GM21390 (cell line): ENCODE data around the gene SYNGR2.
"Not testable (repeated sequence)": the region's sequence is repeated elsewhere in the genome, so short reads cannot be mapped to it uniquely, and the experiment has no call there.

Experiments used
- ATAC-seq: cut with Tn5 transposase; IDR thresholded peaks from one replicate; pipeline ENCODE4 v1.9.1; 2021; ENCODE audit not compliant: unreplicated experiment

Gene SYNGR2

DNA sequence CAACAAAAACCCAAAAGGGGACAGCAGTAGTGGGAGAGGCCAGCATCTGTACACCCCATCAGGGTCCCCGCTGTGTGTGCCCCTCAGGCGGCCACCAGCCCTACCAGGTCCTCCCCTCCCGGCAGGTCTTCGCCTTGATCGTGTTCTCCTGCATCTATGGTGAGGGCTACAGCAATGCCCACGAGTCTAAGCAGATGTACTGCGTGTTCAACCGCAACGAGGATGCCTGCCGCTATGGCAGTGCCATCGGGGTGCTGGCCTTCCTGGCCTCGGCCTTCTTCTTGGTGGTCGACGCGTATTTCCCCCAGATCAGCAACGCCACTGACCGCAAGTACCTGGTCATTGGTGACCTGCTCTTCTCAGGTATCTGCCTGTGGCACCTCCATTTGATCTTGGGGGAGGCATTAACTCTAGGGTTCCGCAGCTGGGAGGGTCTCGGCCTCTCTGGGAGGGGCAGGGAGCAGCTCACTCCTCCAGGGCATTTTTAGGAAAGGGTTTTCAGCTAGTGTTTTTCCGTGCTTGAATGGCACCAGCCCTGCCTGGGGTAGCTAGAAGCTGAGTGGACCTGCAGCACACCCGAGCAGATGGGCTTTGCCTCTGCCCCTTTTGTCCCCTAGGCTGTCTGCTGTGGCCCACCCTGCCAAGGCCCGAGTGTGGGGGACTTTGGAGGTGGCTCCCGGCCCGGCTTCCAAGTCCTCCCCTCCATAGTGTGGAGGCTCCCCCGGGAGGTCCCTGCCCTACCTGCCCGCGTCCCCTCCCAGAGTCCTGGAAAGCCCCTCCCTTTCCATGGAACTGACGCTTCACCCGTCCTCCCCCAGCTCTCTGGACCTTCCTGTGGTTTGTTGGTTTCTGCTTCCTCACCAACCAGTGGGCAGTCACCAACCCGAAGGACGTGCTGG lies 2.6 kb downstream of the SYNGR2 start:
- no peak for ATAC-seq

DNA sequence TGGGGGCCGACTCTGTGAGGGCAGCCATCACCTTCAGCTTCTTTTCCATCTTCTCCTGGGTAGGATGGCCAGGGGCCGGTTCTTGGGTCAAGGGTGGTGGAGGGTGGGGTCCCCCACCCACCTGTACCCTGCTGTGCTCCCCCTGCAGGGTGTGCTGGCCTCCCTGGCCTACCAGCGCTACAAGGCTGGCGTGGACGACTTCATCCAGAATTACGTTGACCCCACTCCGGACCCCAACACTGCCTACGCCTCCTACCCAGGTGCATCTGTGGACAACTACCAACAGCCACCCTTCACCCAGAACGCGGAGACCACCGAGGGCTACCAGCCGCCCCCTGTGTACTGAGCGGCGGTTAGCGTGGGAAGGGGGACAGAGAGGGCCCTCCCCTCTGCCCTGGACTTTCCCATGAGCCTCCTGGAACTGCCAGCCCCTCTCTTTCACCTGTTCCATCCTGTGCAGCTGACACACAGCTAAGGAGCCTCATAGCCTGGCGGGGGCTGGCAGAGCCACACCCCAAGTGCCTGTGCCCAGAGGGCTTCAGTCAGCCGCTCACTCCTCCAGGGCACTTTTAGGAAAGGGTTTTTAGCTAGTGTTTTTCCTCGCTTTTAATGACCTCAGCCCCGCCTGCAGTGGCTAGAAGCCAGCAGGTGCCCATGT lies 3.3 kb downstream of the SYNGR2 start:
- ATAC-seq = not testable (repeated sequence)

DNA sequence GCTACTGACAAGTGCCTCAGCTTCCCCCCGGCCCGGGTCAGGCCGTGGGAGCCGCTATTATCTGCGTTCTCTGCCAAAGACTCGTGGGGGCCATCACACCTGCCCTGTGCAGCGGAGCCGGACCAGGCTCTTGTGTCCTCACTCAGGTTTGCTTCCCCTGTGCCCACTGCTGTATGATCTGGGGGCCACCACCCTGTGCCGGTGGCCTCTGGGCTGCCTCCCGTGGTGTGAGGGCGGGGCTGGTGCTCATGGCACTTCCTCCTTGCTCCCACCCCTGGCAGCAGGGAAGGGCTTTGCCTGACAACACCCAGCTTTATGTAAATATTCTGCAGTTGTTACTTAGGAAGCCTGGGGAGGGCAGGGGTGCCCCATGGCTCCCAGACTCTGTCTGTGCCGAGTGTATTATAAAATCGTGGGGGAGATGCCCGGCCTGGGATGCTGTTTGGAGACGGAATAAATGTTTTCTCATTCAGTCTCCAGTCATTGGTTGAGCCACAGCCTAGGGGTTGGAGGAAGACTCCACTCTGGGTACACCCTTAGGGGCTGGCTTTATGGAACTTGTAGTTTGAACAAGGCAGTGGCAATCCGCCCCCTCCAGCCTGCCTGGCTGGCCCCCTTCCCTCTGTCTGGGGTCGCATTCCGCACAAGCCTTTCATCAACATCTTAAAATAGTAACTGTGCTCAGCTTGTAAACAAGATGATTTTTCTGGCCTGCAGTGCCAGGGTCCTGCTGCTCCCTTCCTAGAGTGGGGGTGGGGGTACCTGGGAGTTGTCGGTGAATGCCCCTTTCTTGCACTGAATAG lies 4.1 kb downstream of the SYNGR2 start:
- no peak for ATAC-seq

DNA sequence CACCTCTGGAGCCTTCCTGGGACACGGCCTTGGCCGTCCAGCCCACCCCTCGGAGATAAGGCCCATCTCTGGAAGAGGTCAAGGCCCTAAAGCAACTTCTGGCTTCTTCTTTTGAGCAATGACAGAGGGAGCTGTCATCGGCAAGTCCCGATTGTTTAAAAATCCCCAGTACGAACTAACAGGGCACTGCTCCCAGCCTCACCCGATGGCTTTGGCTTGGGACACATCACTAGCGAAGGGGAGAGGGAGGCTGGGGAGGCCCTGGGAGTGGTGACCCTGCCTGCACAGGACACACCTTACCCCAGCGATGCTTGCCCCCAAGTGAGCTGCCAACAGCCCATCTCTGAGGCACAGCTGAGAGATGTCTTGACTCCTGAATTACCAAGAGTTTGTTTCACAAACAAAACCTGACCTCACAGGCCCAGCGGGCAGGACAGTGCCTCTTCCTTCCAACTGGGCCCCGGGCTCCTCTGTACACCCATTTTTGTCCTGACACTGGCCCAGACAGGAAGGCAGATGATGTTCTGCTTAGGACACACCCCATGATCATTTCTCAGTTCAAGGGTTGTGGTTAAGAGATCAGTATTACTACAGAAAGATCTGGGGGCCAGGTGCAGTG lies 4.8 kb downstream of the SYNGR2 start:
- ATAC-seq = peak; percentile 41

DNA sequence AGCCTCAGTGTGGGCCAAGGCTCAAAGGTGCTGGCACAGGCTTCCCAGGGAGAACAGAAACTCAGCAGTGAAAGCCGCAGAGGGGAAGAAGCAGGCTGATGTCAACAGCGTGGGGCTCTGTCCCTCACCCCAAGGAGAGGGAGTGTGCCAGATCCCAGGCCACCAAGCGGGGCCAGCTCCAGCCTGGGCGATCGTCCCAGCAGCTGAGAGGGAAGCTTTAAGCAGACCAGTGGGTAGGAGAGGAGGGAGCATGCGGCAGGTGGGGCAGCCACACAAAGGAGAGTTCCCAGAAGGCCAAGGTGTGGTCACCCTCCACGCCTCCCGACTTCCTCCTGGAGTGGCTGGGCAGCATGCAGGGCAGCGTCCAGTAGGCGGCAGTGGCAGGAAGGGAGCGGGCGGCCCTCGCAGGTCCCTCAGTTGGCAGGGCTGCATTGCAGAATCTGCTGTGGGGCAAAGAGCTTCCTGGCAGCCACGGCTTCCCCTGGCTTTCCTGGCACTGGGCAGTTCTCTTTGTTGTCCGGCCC lies 6.0 kb downstream of the SYNGR2 start:
- ATAC-seq = no peak

DNA sequence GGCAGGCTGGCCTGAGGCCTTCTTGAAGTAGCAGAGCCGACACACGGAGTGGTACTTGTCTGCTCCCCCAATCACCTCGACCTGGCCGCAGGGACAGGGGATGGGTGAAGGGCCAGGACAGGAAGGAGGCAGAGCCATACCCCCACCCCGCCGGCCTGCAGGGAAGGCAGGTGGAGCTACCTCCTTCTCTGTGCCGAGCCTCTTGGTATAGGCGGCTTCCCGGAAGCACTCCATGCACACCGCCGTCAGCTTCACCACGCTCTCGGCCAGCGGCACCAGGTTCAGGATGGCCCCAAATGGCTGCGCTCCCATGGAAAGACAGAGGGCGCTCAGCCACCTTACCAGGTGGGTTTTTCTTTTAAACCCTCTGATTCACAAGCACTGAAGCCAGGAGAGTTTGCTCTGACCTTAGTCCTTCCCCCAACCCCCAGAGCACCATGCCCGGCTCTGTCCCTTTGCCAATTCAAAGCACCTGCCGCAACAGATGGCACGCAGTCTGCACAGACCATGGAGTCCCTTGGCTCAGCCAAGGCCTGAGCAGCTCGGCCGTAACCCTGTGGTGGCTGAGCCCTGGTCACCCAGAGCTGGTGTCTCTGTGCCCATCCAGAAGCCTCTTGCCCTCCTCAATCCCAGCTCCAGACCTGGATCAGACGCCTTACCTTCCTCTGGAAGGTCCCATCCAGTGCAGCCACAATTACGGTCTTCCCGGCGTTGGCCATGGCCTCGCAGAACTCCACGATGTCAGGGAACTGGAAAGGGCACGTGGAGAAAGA lies 6.7 kb downstream of the SYNGR2 start:
- no peak for ATAC-seq

DNA sequence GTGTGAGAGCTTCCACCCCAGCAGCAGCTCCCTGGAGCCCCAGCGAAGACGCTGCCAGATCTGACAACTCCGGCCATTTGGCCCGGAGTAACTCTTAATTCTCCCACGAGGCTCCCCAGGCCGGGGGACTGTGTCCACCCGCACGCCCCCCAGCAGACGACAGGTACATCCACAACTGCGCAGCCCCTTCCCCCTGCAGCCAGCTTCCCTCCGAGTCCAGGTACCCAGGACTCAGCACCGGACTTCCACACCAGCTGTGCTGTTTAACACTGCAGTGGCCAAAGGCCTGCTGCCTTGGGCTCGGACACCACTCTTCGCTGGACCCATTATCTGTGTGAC lies 7.2 kb downstream of the SYNGR2 start:
- ATAC-seq = no peak

DNA sequence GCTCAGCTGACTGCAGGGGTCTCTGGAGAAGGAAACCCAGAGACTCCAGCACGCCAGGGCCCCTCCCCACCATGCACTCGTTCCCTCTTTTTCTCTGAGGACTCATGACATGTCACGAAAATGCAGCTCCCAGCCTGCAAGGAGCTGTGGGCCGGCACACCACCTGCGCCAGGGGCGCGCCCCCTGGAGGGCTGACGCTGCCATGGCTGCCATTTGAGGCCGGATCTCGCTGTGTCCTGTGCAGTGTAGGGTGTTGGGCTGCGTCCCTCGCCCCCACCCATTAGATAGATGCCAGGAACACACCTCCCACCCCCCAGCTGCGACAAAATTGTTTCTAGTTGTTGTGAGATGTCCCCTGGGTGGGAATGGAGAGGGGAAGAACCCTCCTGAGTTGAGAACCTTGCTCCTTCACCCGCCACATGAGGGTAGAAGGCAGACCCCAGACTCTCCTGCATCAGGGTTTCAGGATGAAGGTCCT lies 8.2 kb downstream of the SYNGR2 start:
- ATAC-seq = no peak

DNA sequence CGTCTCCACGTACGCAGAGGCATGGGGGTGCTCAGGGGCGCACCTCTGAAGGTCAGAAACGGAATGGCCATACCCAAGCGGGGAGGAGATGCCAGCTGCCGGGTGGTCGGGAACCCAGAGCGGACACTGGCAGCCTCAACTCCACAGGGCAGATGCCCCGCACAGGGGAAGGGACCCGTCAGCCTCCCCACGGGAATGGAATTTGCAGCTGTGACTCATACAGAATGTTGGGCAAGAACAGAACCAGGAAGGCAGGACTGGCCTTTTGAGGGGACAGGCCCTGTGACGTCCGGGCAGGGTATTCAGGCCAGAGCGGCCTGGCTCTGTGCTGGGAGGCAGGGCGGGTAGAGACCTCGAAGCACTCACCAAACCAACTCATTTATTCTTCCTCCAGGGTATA lies 11.0 kb downstream of the SYNGR2 start:
- no peak for ATAC-seq

DNA sequence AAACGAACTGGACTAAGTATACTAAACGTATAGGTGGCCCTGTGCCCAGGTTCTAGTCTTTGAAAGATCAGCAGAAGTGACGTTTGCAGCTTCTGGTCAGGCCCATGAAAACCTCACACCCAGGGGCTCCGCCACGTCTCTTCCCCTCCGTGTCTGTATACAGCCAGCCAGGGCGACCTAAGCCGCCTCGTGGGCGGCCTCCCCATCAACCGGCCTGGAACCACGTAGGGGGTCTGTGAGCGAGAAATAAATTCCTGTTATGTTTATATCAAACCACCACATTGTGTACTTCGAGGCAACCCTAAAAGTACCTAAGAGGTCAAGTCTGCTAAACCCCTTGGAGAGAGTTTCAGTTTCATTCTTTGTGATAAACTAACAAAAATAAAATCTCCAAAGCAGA lies 11.7 kb downstream of the SYNGR2 start:
- no peak for ATAC-seq

DNA sequence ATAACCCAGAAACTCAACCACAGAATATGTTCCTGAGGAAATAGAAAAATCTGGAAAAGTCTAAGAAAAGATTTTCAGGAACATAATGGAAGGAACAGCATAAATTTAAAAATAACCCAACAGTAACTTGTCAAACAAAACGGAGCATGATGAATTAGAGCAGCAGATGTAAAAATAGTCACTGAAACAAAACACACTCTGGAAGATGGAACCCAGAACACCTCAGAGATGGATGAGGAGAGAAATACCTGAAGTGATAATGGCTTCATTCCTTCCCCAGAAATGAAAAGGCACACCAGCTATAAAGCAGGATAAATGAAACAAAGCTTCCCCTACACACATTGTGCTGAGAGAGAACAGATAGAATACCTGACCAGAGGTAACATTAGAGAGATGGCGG lies 12.1 kb downstream of the SYNGR2 start:
- no peak for ATAC-seq

DNA sequence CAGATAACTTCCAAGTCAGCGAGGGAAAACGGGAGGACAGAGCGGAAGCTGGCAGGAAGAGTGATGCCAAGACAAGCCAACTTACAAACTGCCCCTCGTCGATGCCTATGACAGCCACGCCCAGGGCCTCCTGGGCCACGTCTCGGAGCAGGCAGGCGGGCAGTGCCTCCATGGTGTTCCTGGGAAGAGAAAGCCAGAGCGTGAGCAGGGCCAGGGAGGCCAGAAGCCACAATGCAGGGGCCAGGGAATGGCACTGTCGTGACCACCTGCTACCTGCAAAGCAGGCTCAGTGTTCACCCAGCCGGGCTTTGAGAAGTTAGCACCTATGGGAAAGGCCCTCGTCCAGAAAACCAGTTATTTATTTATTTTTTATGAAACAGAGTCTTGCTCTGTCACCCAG lies 14.1 kb downstream of the SYNGR2 start:
- no peak for ATAC-seq

DNA sequence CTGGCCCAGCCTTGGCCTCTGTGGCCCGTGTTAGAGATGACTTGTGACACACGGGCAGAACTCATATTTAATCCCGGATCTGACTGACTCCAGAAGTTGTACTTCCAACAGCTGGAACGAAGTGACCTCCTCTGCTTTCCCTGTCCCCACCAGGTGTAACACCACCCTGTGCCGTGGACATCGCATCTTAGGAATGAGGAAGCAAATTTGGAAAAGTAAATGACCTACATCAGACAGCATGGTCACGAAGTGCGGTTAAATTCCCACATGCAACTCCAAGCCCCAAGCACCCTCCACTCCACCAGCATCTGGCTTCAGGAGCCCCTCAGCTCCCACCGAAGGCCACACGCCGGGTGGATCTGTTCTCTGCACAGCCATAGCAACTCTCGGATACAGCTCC lies 15.5 kb downstream of the SYNGR2 start:
- no peak for ATAC-seq

DNA sequence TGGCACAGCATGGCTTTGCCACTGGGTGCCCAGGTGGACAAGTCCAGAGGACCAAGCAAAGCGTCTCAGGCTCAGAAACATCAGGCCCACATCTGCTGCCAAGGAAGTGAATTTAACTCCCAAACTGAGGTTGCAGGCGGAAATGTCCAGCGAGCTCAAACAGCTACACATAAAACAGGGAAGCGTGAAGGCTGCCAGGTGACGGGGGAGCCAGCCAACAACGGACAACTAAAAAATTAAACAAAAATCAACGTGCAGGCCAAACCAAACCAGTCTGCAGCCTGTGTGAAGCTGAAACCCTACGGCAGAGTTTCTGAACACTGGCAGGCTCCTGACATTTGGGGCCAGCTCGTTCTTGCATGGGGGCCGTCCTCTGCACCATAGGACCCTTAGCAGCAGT lies 16.0 kb downstream of the SYNGR2 start:
- no peak for ATAC-seq

DNA sequence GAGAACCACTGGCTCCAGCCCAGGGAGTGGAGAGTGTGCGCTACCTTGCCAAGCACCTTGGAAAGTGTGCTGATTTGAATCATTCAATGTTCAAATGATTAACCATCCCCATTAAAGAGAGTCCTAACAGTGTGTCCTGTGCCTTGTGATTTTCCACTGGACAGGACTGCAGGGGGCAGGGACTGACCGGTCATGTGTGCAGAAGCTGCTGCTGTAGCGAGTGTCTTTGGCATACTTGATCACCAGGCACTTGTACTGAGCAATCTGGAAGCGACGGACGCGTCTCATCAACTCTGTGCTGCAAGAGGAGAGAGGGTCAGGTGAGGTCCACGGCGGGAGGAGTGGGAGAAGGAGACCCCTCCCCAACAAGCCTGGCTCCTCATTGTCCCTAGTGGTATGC lies 16.5 kb downstream of the SYNGR2 start:
- ATAC-seq = no peak

DNA sequence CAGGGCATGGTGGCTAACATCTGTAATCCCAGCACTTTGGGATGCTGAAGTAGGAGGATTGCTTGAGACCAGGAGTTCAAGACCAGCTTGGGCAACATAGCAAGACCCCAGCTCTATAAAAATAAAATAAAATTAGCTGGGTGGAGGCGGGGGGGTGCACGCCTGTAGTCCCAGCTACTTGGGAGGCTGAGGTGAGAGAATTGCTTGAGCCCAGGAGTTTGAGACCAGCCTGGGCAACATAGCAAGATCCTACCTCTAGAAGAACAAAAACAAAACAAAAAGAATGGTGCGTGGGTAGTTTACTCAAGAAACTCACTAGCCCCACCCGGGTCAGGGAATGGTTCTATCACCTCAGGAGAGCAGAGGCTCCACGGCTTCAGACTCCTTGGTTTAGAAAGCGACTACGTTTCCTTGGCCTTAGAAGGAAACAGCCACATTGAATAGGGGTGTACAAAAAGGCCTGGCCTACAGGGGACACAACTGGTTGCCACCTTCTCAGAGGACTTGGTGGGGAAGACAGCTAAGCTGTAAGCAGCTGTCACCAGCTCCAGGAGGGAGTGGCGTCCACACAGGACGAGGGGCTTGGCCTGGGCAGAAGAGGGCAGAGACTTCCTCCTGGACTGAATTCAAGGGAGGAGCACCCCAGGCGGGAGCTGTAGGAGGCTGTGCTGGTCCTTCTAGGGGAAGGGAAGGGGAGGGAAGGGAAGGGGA lies 17.8 kb downstream of the SYNGR2 start:
- no peak for ATAC-seq

DNA sequence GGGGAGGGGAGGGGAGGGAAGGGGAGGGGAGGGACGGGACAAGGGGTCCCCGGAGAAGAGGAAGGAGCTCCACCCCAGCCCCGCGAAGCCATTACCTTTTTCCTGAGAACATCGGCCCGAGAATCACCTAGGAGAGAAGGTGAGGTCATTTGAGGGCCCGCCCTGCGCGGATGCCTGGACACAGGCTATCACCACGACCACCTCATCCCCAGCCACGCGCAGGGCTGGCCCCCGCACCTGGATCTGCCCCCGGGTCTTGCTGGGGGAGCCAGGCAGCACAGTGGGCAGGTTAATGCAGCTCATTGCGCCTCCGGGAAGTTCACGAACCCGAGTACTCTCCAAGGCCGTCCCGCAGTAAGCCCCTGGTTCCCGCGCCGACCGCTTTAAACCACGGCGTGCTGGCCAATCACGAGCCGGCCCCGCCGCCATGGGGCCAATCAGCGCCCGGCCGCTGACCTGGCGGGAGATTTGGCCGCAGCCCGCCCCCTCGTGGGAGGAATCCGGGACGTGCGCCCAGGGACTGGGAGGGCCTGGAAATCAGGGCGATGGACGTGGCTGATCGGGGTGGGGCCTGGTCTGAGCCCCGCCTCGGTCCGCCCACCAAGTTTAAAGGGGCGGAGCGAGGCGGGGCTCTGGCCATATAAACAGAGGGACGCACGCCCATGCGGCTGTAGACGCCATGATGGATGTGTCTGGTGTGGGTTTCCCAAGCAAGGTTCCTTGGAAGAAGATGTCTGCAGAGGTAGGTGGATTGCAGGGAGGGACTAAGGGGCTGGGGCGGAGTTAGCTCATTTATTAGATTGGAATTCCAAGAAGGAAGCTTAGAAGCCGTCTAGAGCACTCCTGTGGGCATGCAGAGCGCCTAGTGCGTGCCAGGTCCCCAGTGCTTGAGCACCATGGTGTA lies 18.6 kb downstream of the SYNGR2 start, which contains the start of the genes AFMID and TK1:
AFMID (plus strand) TSS at position 671 of the 904 bp plus-strand sequence; CDS start at position 680, 9 bp downstream.
TK1 (minus strand) TSS at position 361 of the 904 bp plus-strand sequence; CDS start at position 303, 58 bp downstream.
- peak; percentile 91 for ATAC-seq

DNA sequence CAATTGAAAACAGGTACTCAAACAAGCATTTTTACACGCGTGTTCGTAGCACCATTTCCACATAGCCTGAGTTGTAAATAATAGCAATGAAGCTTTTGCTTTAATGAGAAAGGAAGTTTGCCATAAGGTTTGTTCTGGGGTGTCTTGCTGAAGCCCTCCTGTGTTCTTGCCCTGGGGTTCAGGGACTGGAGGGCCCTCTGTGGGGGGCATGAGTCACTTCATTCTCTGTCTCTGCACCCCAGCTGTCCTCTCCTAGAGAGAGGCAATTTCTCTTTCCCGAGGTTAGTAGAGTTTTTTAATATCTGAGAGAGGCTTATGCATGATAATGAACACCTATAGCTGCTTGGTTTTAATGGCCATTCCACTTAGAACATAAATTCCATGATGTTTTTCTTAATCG lies 28.3 kb downstream of the SYNGR2 start:
- no peak for ATAC-seq
